Transverse colon (tissue), 4 donors: ENCODE data around the gene SLC26A6. TPM values are rescaled to one million over a fixed set of nuclear protein-coding genes. Genes with fewer than 3 reads are reported as not detected.

Source experiments
- DNase-seq: peaks from one replicate; pipeline ENCODE4 v3.0.0-alpha.2; 2019
- H3K27ac ChIP-seq, 4 donors: fragments of 200-600 bp; sonication (generic); 2 replicates each; pipeline ENCODE4 v1.5.1; 2016 to 2018; ENCODE audit warnings: inconsistent platforms in 4 of 4
- H3K27me3 ChIP-seq: fragments of 200-600 bp; sonication (generic); 2 replicates; pipeline ENCODE4 v1.5.1; 2017; ENCODE audit warnings: inconsistent platforms
- H3K36me3 ChIP-seq, 4 donors: fragments of 200-600 bp; sonication (generic); 2 replicates each; pipeline ENCODE4 v1.5.1; 2017 to 2019; ENCODE audit warnings: inconsistent platforms in 4 of 4
- H3K4me1 ChIP-seq, 4 donors: fragments of 200-600 bp; sonication (generic); 2 replicates each; pipeline ENCODE4 v1.5.1; 2017 to 2020; ENCODE audit warnings: inconsistent platforms in 4 of 4
- H3K4me3 ChIP-seq, 4 donors: fragments of 200-600 bp; sonication (generic); 1 replicate in 1 of 4; 2 replicates in 3 of 4; pipeline versions ENCODE4 v1.5.1 to v1.6.1; 2017 to 2019; ENCODE audit warnings: inconsistent platforms in 4 of 4
- H3K9me3 ChIP-seq, 2 donors: fragments of 200-600 bp; sonication (generic); 2 replicates each; pipeline ENCODE4 v1.5.1; 2017 to 2019; ENCODE audit warnings: inconsistent platforms in 2 of 2
- EP300 ChIP-seq: sonication (generic); formaldehyde crosslinking; IDR thresholded peaks from one replicate; pipeline ENCODE4 v1.6.1; 2017; ENCODE audit warnings: antibody characterized with exemption, low read depth
- POLR2A ChIP-seq: fragments of 450-650 bp; IDR thresholded peaks from one replicate; pipeline ENCODE4 v1.6.1; 2016; ENCODE audit warnings: antibody characterized with exemption, mild to moderate bottlenecking, moderate library complexity
- POLR2AphosphoS5 ChIP-seq, 3 donors: sonication (generic); formaldehyde crosslinking; IDR thresholded peaks; one replicate each; pipeline ENCODE4 v1.6.1; 2016; ENCODE audit warnings: antibody characterized with exemption in 3 of 3
- WGBS, 2 donors: methylation state at CpG; one replicate each; pipeline ENCODE4 v1.1.5; 2018; ENCODE audit warnings: low coverage in 1 of 2; 5-methylcytosine and 5-hydroxymethylcytosine counted together
- in situ Hi-C, 4 donors: fragments of 200-750 bp; cut with MboI; loops; one replicate each; pipeline versions ENCODE4 v1.15.0 to v1.15.1; 2017; ENCODE audit warnings: low sequenced_read_pairs in 3 of 4, low pct_ligation_motif_present in 1 of 4, low pct_unique_long_range_greater_than_20kb in 1 of 4
- intact Hi-C: fragments of 100-400 bp; cut with DNase I; formaldehyde crosslinking; loops from one replicate; pipeline ENCODE4 v1.15.1; 2023; ENCODE audit warnings: low total_unique reads
- total RNA-seq, 4 donors: library from RNA; depleted of rRNA; stranded (reverse); fragments of >200 nt; gene quantifications; one replicate each; pipeline ENCODE4 v1.1.0, GENCODE V29; 2016
- TF ChIP-seq, protein P1 (sequence below), 5 experiments: fragments of 200-600 bp in 3 of 5; fragments of 450-650 bp in 2 of 5; sonication (generic) in 3 of 5; IDR thresholded peaks; 1 replicate in 2 of 5; 2 replicates in 3 of 5; pipeline ENCODE4 v1.5.1; 2016 to 2017; ENCODE audit warnings: antibody characterized with exemption in 5 of 5, inconsistent platforms in 3 of 5, mild to moderate bottlenecking in 2 of 5, moderate library complexity in 1 of 5

SLC26A6 gene
- total RNA-seq, 4 donors from 2014 or later = 134 to 282 (median 193) TPM

GRCh38 chr3:48631516-48632448 is 3.5 kb downstream of the SLC26A6 start:
- no peak for DNase-seq
- Histone ChIP-seq H3K27me3 (no peaks in the 10 kb centered on the region), H3K27ac (no peak overlapping the region), H3K4me1 (peaks cover 15 to 21% (median 19%) of the 10 kb centered on the region in 4 donors), H3K9me3 (no peaks in the 10 kb centered on the region), H3K4me3 (no peak overlapping the region), H3K36me3 (peaks cover 0 to 8% (median 6%) of the 10 kb centered on the region in 4 donors)
- WGBS, 2 donors = 90 to 94% methylated on average over 9 to 22 of the region's 22 CpGs
- intact Hi-C loops = no loop called here
- TF ChIP-seq POLR2AphosphoS5 (IDR thresholded peaks at IDR 0.05) (no peak), EP300 (no peak), POLR2A (no peak)
- TF ChIP-seq, protein P1, sequence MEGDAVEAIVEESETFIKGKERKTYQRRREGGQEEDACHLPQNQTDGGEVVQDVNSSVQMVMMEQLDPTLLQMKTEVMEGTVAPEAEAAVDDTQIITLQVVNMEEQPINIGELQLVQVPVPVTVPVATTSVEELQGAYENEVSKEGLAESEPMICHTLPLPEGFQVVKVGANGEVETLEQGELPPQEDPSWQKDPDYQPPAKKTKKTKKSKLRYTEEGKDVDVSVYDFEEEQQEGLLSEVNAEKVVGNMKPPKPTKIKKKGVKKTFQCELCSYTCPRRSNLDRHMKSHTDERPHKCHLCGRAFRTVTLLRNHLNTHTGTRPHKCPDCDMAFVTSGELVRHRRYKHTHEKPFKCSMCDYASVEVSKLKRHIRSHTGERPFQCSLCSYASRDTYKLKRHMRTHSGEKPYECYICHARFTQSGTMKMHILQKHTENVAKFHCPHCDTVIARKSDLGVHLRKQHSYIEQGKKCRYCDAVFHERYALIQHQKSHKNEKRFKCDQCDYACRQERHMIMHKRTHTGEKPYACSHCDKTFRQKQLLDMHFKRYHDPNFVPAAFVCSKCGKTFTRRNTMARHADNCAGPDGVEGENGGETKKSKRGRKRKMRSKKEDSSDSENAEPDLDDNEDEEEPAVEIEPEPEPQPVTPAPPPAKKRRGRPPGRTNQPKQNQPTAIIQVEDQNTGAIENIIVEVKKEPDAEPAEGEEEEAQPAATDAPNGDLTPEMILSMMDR (IDR thresholded peaks at IDR 0.05) = no peak
- in situ Hi-C loops = no loop called here

DNA sequence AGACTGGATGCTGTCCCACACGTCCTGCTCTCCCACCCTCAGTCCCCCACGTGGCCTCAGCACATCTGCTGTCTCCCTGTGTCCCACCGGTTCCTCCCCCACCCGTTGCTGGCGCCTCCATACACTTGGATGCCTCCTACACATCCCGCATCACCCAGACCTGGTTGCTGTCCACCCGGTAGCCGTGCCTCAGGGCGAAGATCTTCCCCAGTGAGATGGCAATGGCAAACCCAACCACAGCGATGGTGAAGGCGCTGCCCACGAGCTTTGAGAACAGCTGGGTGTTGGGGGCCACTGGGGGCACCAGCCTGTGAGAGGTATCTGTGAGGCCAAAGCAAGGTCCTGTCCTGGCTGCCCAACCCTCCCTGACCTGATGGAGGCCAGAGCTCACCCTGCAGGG is 4.4 kb downstream of the SLC26A6 start:
- peaks cover 0 to 14% (median 7%) of the 10 kb centered on the region in 4 donors for H3K36me3 ChIP-seq
- intact Hi-C loops = no loop called here
- 90% methylated on average over 12 of the region's 12 CpGs; no CpG with 5 or more reads in 1 of the 2 donors for WGBS, 2 donors

GRCh38 chr3:48630407-48630806 is 4.9 kb downstream of the SLC26A6 start:
- intact Hi-C loops = no loop called here
- 95% methylated on average over 8 of the region's 8 CpGs; no CpG with 5 or more reads in 1 of the 2 donors for WGBS, 2 donors
- Histone ChIP-seq H3K27me3 (no peaks in the 10 kb centered on the region), H3K27ac (no peak overlapping the region), H3K4me1 (peaks cover 7 to 12% (median 10%) of the 10 kb centered on the region in 4 donors), H3K9me3 (no peaks in the 10 kb centered on the region), H3K36me3 (peaks cover 0 to 14% (median 9%) of the 10 kb centered on the region in 4 donors), H3K4me3 (no peak overlapping the region)
- no peak for TF ChIP-seq EP300
- TF ChIP-seq POLR2A = no peak
- TF ChIP-seq, protein P1 (IDR thresholded peaks at IDR 0.05) = no peak
- no peak for TF ChIP-seq POLR2AphosphoS5 (IDR thresholded peaks at IDR 0.05)
- in situ Hi-C loops = no loop called here
- no peak for DNase-seq

More for the DNA sequence above, 4.4 kb downstream of the SLC26A6 start:
- in situ Hi-C loops = no loop called here
- no peak overlapping the region for H3K4me3 ChIP-seq
- H3K9me3 ChIP-seq = no peaks in the 10 kb centered on the region
- TF ChIP-seq, protein P1 (IDR thresholded peaks at IDR 0.05) = no peak
- TF ChIP-seq POLR2AphosphoS5 (IDR thresholded peaks at IDR 0.05) (no peak), POLR2A (no peak), EP300 (no peak)
- H3K4me1 ChIP-seq = peaks cover 7 to 13% (median 10%) of the 10 kb centered on the region in 4 donors
- no peak overlapping the region for H3K27ac ChIP-seq
- H3K27me3 ChIP-seq = no peaks in the 10 kb centered on the region
- DNase-seq = no peak

DNA sequence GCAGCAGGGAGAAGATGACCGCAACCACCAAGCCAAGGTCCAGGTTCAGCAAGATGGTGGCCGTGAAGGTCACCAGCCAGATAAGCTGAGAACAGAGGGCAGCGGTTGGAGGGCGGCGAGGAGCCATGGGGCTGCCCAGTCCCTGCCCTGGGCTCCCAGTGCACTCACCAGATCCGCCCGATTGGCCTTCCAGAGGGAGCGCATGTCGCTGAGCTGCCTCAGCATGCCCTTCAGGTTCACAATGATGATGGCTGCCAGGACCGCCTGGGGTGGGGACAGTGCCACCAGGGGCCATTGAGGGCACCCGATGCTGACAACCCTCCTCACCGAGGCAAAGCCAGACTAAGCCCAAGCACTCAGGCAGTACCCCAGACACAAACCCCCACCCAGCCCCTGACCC is 5.4 kb downstream of the SLC26A6 start:
- no peak overlapping the region for H3K27ac ChIP-seq
- 98% methylated on average over 12 of the region's 12 CpGs; no CpG with 5 or more reads in 1 of the 2 donors for WGBS, 2 donors
- H3K4me1 ChIP-seq = peaks cover 7 to 12% (median 10%) of the 10 kb centered on the region in 4 donors
- H3K27me3 ChIP-seq = no peaks in the 10 kb centered on the region
- no peaks in the 10 kb centered on the region for H3K9me3 ChIP-seq
- intact Hi-C loops (no loop called here), in situ Hi-C loops (no loop called here)
- TF ChIP-seq POLR2A = no peak
- TF ChIP-seq, protein P1 (IDR thresholded peaks at IDR 0.05) = no peak
- no peak for TF ChIP-seq EP300
- no peak for TF ChIP-seq POLR2AphosphoS5 (IDR thresholded peaks at IDR 0.05)
- H3K36me3 ChIP-seq = peaks cover 0 to 14% (median 9%) of the 10 kb centered on the region in 4 donors
- DNase-seq = no peak
- H3K4me3 ChIP-seq = no peak overlapping the region
